ENCODE measurements around the gene PRKG1.

Gene PRKG1

GRCh38 chr10:51876979-51877378 lies 802.7 kb downstream of the PRKG1 start:
- no peak for TF ChIP-seq CTCF (IDR thresholded peaks at IDR 0.05; ENCODE audit: low read depth, low read length)
- no peak overlapping the region for H3K4me3 ChIP-seq (ENCODE audit: low read depth, low read length)

GRCh38 chr10:51877636-51878035 lies 803.3 kb downstream of the PRKG1 start:
- TF ChIP-seq CTCF (IDR thresholded peaks at IDR 0.05; ENCODE audit: low read depth, low read length), result no peak
- H3K4me3 ChIP-seq (ENCODE audit: low read depth, low read length), result no peak overlapping the region

- H3K4me3 ChIP-seq (ENCODE audit: low read depth, low read length), result no peak overlapping the region
- no peak for TF ChIP-seq CTCF (IDR thresholded peaks at IDR 0.05; ENCODE audit: low read depth, low read length)
Measured at GRCh38 chr10:51878695-51879094, 804.4 kb downstream of the PRKG1 start.

- no peak for TF ChIP-seq CTCF (IDR thresholded peaks at IDR 0.05; ENCODE audit: low read depth, low read length)
- H3K4me3 ChIP-seq (ENCODE audit: low read depth, low read length), result no peak overlapping the region
Measured at GRCh38 chr10:51879238-51879637, 805.0 kb downstream of the PRKG1 start.

- no peak for TF ChIP-seq CTCF (IDR thresholded peaks at IDR 0.05; ENCODE audit: low read depth, low read length)
- H3K4me3 ChIP-seq (ENCODE audit: low read depth, low read length), result no peak overlapping the region
Measured at GRCh38 chr10:51881213-51881612, 806.9 kb downstream of the PRKG1 start.

- no peak for TF ChIP-seq CTCF (IDR thresholded peaks at IDR 0.05; ENCODE audit: low read depth, low read length)
Measured at GRCh38 chr10:51886438-51887068, 812.3 kb downstream of the PRKG1 start.

GRCh38 chr10:51888263-51888662 lies 814.0 kb downstream of the PRKG1 start:
- H3K4me3 ChIP-seq (ENCODE audit: low read depth, low read length), result no peak overlapping the region
- TF ChIP-seq CTCF (IDR thresholded peaks at IDR 0.05; ENCODE audit: low read depth, low read length), result no peak

More at GRCh38 chr10:51886438-51887068, 812.3 kb downstream of the PRKG1 start:
- H3K4me3 ChIP-seq (ENCODE audit: low read depth, low read length), result no peak overlapping the region
